ENCODE measurements around the gene KRTAP10-9.
"Not testable (repeated sequence)": the region's sequence is repeated elsewhere in the genome, so short reads cannot be mapped to it uniquely, and the experiment has no call there.

The KRTAP10-9 gene

GRCh38 chr21:44595524-44595923 is 31.4 kb upstream of the KRTAP10-9 start:
- DNase-seq (ENCODE audit: low read depth) = no peak

- no peak for DNase-seq (ENCODE audit: low read depth)
Measured at GRCh38 chr21:44596068-44596725, 30.7 kb upstream of the KRTAP10-9 start.

- DNase-seq (ENCODE audit: low read depth) = no peak
Measured at GRCh38 chr21:44598061-44598460, 28.8 kb upstream of the KRTAP10-9 start.

GRCh38 chr21:44599264-44600029 is 27.4 kb upstream of the KRTAP10-9 start:
- no peak for DNase-seq (ENCODE audit: low read depth)

GRCh38 chr21:44600118-44600978 is 26.5 kb upstream of the KRTAP10-9 start, which contains the start of gene KRTAP10-7:
Gene KRTAP10-7, plus strand, starts transcription at chr21:44600597. Its CDS starts 25 bp downstream, at chr21:44600622.
- not testable (repeated sequence) for DNase-seq (ENCODE audit: low read depth)

DNA sequence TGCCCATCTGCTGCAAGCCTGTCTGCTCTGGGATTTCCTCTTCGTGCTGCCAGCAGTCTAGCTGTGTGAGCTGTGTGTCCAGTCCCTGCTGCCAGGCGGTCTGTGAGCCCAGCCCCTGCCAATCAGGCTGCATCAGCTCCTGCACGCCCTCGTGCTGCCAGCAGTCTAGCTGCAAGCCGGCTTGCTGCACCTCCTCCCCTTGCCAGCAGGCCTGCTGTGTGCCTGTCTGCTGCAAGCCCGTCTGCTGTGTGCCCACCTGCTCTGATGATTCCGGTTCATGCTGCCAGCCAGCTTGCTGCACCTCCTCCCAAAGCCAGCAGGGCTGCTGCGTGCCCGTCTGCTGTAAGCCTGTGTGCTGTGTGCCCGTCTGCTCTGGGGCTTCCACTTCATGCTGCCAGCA is 25.8 kb upstream of the KRTAP10-9 start:
- not testable (repeated sequence) for DNase-seq (ENCODE audit: low read depth)

- DNase-seq (ENCODE audit: low read depth) = no peak
Measured at GRCh38 chr21:44601596-44602462, 25.1 kb upstream of the KRTAP10-9 start.

- DNase-seq (ENCODE audit: low read depth) = no peak
Measured at GRCh38 chr21:44602463-44602850, 24.4 kb upstream of the KRTAP10-9 start.

DNA sequence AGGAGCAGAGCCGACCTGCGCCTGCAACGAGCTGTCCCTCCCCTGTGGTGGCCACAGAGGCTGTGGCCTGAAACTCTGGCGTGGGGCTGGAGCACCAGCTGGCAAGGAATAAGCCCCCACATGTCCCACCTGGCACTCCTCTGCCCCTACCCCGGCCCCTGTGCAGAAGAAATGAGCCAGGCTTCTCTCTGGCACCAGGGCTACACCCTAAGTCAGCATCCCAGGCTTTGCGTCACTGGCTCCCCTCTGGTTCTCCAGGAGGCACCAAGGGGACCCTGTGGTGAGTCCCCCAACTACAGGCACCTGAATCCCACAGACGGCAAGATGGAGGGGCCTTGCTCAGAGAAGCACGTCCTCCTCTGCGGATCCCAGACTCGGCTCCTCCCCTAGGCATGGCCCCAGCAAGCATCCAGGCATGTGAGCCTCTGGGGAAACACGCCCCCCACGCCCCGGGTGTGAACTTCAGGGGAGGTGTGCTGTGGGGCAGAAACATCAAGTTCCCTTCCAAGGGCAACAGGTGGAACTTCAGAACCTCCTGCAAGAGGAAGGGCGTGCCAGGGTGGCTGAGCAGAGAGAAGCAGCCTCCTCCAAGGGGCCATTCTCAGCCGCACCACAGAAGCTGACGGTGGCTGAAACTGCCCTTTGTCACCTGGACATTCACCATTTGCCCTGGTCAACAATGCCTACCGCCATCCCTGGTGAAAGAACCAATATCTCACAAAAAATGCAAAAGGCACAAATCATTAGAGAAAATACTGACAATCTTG is 23.6 kb upstream of the KRTAP10-9 start:
- no peak for DNase-seq (ENCODE audit: low read depth)

- no peak for DNase-seq (ENCODE audit: low read depth)
Measured at GRCh38 chr21:44603911-44604310, 23.0 kb upstream of the KRTAP10-9 start.

DNA sequence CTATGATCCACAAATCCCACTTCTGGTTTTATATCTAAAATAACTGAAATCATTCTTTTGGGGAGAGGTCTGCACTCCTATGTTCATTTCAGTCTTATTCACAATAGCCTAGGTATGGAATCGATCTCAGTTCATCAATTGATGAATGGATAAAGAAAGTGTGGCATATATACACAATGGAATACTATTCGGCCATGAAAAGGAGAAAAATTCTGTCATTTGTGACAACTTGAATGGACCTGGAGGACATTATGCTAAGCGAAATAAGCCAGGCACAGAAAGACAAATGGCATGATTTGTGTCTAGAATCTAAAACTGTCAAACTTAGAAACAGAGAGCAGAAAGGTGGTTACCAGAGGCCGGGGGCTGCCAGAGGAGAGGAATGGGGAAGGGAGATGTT is 20.4 kb upstream of the KRTAP10-9 start:
- no peak for DNase-seq (ENCODE audit: low read depth)

DNA sequence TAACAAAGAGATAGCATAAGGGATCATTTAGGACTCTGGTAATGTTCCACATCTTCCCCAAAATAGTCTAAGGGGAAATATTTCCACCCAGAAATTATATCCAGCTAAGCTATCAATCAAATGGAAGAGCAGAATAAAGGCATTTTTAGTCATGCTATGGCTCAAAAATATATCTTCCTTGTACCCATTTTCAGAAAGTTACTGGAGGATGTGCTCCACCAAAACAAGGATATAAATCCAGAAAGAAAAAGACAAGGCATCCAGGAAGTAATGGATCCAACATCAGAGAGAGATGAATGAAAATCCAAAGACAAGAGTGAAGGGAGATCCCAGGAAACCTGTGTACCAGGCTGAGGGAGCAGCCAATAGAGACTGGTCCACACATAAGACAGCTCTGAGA is 17.7 kb upstream of the KRTAP10-9 start:
- no peak for DNase-seq (ENCODE audit: low read depth)

GRCh38 chr21:44610157-44610843 is 16.6 kb upstream of the KRTAP10-9 start:
- not testable (repeated sequence) for DNase-seq (ENCODE audit: low read depth)

DNA sequence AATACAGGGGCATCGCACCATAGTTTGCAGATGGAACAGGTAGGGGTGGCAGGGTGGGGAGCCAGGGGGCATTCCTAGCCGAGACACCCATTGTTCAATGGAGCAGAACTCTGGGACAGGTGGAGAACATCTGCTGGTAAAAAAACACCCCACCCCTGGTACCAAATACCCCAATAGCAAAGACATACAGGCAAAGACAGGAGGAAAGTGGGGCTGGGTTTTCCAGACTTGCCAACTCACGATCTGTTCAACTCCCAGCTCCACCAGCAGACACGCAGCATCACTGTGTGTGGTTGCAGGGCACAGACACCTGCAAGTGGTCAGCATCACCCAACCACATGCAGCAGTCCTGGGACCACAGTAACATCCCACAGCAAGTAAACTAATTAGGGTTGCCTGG is 15.3 kb upstream of the KRTAP10-9 start:
- no peak for DNase-seq (ENCODE audit: low read depth)

- no peak for DNase-seq (ENCODE audit: low read depth)
Measured at GRCh38 chr21:44612029-44612486, 14.8 kb upstream of the KRTAP10-9 start, which contains the start of gene KRTAP10-8. Gene KRTAP10-8, plus strand, starts transcription at chr21:44612079. Its CDS starts 22 bp downstream, at chr21:44612101.

- no peak for DNase-seq (ENCODE audit: low read depth)
Measured at GRCh38 chr21:44612669-44613229, 14.1 kb upstream of the KRTAP10-9 start.

DNA sequence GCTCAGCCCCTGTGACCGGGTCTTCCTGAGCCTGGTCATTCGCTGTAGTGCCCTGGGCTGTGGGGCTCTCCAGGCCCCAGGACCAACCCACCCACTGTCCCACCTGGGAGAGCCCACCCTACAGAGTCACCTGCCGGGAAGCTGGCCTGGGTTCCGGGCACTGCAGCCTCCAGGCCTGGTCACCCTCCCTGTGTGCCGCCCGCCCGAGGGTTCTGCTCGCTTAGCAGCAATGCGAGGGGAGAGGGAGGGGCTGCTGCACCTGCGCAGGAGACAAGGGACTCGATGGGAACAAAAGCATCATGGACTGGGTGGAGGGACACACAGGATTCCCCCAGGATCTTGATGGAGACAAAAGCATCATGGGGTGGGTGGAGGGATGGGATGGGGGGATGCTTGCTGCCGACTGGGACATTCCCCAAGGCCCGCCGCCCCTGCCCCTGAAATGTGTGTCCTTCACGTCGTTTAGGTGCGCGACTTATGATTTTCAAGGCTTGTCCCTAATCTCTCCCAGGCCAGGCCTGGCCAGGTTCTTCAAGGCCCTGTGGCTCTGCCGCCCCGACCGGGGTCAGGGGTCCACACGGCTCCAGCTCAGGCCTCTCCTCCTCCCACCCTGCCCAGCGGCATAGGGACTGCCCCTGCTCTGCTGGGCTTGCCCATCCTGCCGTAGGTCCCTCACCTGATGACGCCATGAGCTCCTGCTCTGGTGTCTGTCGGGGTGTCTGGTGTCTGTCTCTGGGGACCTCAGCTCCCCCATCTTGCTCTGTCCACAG is 13.3 kb upstream of the KRTAP10-9 start:
- DNase-seq (ENCODE audit: low read depth) = no peak

DNA sequence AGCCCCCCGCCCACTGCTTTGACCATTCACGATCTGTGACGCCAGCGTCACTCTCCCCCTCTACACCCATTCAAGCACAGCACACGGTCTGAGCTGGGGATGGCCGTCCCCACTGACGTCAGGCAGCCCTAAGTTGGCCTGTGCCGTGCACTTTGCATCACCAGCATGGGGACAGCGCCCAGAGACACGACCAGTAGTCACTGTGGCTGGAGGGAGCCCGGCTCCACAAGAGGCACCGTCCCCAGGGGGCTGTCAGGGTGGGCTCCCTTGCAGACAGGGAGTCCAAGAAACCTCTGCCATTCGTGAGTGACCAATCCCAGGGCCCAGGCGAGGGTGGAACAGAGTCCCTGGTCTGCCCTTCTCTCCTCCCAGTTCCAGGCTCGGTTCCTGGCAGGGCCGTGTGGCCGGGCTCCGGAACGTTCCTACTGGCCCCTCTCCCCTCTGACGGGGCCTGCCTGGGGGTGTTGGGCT is 12.7 kb upstream of the KRTAP10-9 start:
- DNase-seq (ENCODE audit: low read depth) = no peak

DNA sequence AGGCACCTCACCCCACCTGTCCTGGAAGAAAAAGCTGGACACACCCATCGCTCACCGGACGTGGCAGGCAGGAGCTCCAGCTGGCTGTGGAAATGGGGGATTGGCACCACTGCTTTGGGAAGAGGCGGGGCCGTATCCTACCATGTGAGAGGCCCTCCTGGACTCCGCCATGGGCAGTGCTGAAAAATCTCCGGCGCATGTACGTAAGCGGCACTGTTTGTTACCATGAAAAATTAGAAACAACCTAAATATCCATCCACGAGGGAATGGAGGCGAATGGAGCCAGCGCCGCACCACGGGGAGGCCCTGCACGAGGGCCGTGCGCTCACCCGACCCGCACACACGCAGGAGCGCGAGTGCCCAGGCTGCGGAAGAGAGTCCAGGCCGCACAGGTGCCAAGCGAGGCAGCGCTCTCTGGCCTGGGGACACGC is 11.9 kb upstream of the KRTAP10-9 start:
- no peak for DNase-seq (ENCODE audit: low read depth)
